ENCODE data around the gene CPM.

DNA sequence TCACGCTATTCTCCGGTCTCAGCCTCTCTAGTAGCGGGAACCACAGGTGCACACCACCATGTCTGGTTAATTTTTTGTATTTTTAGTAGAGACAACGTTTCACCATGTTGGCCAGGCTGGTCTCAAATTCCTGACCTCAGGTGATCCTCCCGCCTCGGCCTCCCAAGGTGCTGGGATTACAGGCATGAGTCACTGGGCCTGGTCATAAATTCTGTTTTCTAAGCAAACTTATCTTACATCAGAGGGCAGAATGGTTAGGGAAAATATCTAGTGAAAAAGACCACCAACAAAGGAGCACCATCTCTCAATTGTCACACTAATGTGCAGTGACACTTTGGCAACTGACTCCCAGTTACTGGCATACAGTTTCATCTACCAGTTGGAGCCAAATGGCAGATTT, 2.8 kb downstream of the CPM start:
- TF ChIP-seq CTCF (conservative IDR thresholded peaks at IDR 0.05) (no peak), EZH2 (IDR thresholded peaks at IDR 0.05; ENCODE audit: low read depth) (no peak)
